Mucosa of stomach (tissue), 1 donor: ENCODE data around the gene RXRA.
A peak's percentile ranks its signal among the peaks of the same experiment; 100 is the strongest.

Experiments used
- H3K27me3 ChIP-seq: one replicate; pipeline ENCODE4 v1.7.0; 2013; ENCODE audit warnings: mild to moderate bottlenecking, low read length; ENCODE audit not compliant: control insufficient read depth, insufficient read depth
- H3K36me3 ChIP-seq: one replicate; pipeline ENCODE4 v1.7.0; 2013; ENCODE audit warnings: low read length; ENCODE audit not compliant: control insufficient read depth, insufficient read depth
- H3K4me1 ChIP-seq: one replicate; pipeline ENCODE4 v1.7.0; 2013; ENCODE audit warnings: mild to moderate bottlenecking, low read length; ENCODE audit not compliant: control insufficient read depth, insufficient read depth
- H3K4me3 ChIP-seq: one replicate; pipeline ENCODE4 v1.7.0; 2013; ENCODE audit warnings: low read length
- H3K9ac ChIP-seq: one replicate; pipeline ENCODE4 v1.7.0; 2013; ENCODE audit warnings: mild to moderate bottlenecking, low read length, moderate library complexity
- H3K9me3 ChIP-seq: one replicate; pipeline ENCODE4 v1.7.0; 2013; ENCODE audit warnings: mild to moderate bottlenecking, low read length, moderate library complexity; ENCODE audit not compliant: control insufficient read depth
- donor health status: Pancreatic carcinoma.

RXRA gene

DNA sequence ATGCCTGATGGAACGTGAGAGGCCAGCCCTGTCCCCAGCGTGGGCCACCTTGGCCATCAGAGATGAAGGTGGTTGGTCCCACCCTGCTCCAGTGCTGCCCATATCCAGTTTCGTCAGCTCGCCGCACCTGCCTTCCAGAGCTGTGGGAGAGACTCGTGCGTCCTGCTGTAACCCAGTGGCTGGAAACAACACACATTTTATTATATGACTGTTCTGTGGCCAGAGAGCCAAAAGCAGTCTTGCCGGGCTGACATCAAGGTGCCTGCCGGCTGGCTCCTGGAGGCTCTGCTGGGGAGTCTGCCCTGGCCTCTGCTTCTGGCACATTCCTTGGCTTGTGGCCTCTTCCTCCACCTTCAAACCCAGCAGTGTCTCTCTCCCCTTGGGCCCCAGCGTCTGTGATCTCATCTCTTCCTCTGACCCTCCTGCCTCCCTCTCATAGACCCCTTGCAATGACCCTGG lies 94.7 kb downstream of the RXRA start:
- Histone ChIP-seq H3K27me3 (no peaks in the 10 kb centered on the region), H3K9ac (no peak overlapping the region), H3K4me1 (peaks cover 35% of the 10 kb centered on the region), H3K36me3 (peaks cover 17% of the 10 kb centered on the region), H3K9me3 (no peaks in the 10 kb centered on the region), H3K4me3 (no peak overlapping the region)

DNA sequence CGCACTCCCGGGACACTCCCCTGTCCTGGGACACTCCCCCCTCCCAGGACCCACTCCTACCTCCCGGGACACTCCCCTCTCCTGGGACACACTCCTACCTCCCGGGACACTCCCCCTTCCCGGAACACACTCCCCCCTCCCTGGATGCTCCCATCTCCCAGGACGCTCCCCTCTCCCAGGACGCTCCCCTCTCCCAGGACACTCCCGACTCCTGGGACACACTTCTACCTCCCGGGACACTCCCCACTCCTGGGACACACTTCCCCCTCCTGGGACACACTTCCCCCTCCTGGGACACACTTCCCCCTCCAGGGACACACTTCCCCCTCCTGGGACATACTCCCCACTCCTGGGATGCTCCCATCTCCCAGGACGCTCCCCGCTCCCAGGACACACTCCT lies 95.6 kb downstream of the RXRA start:
- peaks cover 35% of the 10 kb centered on the region for H3K4me1 ChIP-seq
- peaks cover 20% of the 10 kb centered on the region for H3K36me3 ChIP-seq
- H3K9ac ChIP-seq, result no peak overlapping the region

GRCh38 chr9:134422301-134423090 lies 96.2 kb downstream of the RXRA start:
- Histone ChIP-seq H3K9ac (no peak overlapping the region), H3K9me3 (no peaks in the 10 kb centered on the region), H3K4me3 (peak overlapping the region; percentile 9), H3K4me1 (peaks cover 35% of the 10 kb centered on the region), H3K36me3 (peaks cover 20% of the 10 kb centered on the region), H3K27me3 (no peaks in the 10 kb centered on the region)

More for the DNA sequence above, 95.6 kb downstream of the RXRA start:
- Histone ChIP-seq H3K27me3 (no peaks in the 10 kb centered on the region), H3K9me3 (no peaks in the 10 kb centered on the region), H3K4me3 (peak overlapping the region; percentile 9)

GRCh38 chr9:134423166-134423565 lies 96.9 kb downstream of the RXRA start:
- Histone ChIP-seq H3K4me3 (no peak overlapping the region), H3K36me3 (peaks cover 19% of the 10 kb centered on the region)

GRCh38 chr9:134423749-134424148 lies 97.5 kb downstream of the RXRA start:
- H3K36me3 ChIP-seq, result peaks cover 14% of the 10 kb centered on the region
- no peaks in the 10 kb centered on the region for H3K9me3 ChIP-seq
- H3K4me1 ChIP-seq, result peaks cover 35% of the 10 kb centered on the region
- no peaks in the 10 kb centered on the region for H3K27me3 ChIP-seq
- no peak overlapping the region for H3K4me3 ChIP-seq
- H3K9ac ChIP-seq, result no peak overlapping the region

More at GRCh38 chr9:134423166-134423565, 96.9 kb downstream of the RXRA start:
- Histone ChIP-seq H3K4me1 (peaks cover 35% of the 10 kb centered on the region), H3K27me3 (no peaks in the 10 kb centered on the region), H3K9ac (no peak overlapping the region), H3K9me3 (no peaks in the 10 kb centered on the region)

- Histone ChIP-seq H3K36me3 (peaks cover 14% of the 10 kb centered on the region), H3K27me3 (no peaks in the 10 kb centered on the region), H3K4me3 (no peak overlapping the region), H3K9me3 (no peaks in the 10 kb centered on the region), H3K4me1 (peaks cover 35% of the 10 kb centered on the region), H3K9ac (no peak overlapping the region)
These were observed 98.6 kb downstream of the RXRA start for GRCh38 chr9:134424818-134425217.

DNA sequence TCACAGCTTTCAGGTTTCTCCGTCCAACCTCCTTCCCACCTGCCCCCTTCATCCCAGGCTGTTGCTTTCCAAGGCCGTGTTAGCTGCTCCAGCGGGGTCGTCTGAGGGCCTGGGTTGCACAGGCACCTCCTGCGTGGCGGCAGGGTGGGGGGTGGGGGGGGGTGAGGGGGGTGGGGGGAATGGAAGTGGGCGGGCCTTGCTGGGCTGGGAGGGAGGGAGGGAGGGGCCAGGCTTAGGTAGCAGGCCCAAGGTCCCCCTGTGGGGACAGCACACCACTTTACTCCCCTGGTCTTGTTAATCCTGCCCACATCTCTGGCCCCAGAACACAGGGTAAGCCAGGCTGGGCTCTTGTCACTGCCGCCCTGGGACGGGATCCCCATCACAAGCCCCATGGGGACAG lies 99.1 kb downstream of the RXRA start:
- Histone ChIP-seq H3K4me1 (peaks cover 35% of the 10 kb centered on the region), H3K9me3 (no peaks in the 10 kb centered on the region), H3K9ac (no peak overlapping the region), H3K4me3 (no peak overlapping the region), H3K36me3 (peaks cover 14% of the 10 kb centered on the region), H3K27me3 (no peaks in the 10 kb centered on the region)

DNA sequence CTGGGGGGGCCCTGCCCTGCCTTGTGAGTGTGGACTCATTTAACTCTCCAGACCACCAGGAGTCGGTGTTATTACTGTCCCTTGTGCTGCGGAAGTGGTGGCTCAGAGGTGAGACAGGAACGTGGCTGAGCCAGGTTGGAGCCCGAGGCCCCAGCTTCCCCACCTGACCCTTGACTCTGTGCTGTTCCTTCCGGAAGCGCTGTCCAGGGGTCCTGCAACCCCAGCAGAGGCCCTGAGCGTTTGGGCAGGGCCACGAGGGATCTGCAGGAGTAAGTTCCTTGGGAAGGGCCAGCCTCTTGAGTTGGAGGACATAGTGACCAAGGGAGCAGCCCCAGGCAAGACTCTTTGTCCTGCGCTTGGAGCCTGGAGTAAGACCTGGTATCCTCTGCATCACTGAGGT lies 99.6 kb downstream of the RXRA start:
- Histone ChIP-seq H3K9me3 (no peaks in the 10 kb centered on the region), H3K27me3 (no peaks in the 10 kb centered on the region), H3K9ac (no peak overlapping the region), H3K36me3 (peaks cover 9% of the 10 kb centered on the region), H3K4me3 (no peak overlapping the region), H3K4me1 (peaks cover 31% of the 10 kb centered on the region)

DNA sequence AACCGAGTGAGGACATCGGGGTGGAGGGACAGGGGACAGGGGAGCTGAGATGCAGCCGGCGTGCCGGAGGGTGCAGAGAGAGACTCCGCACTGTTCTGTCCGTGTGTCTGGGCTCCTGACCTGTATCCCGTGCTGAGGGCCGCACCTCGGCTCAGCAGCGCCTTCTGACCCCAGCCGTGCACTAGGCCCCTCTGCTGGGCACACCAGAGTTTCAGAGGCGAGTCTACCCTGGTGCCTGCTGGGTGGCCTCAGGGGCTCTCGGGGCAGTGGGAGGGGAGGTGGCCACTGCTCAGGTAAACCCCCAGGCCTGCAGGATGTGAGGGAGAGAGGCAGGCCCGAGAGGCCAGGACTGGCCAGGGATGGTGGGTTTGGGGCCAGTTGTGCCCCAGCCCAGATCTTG lies 100.2 kb downstream of the RXRA start:
- Histone ChIP-seq H3K27me3 (no peaks in the 10 kb centered on the region), H3K4me3 (no peak overlapping the region), H3K36me3 (peaks cover 7% of the 10 kb centered on the region), H3K9ac (no peak overlapping the region), H3K9me3 (no peaks in the 10 kb centered on the region), H3K4me1 (peaks cover 25% of the 10 kb centered on the region)

GRCh38 chr9:134427153-134427782 lies 101.0 kb downstream of the RXRA start:
- H3K4me1 ChIP-seq, result peaks cover 21% of the 10 kb centered on the region
- H3K36me3 ChIP-seq, result peaks cover 7% of the 10 kb centered on the region
- H3K27me3 ChIP-seq, result no peaks in the 10 kb centered on the region
- H3K9ac ChIP-seq, result no peak overlapping the region
- no peaks in the 10 kb centered on the region for H3K9me3 ChIP-seq
- H3K4me3 ChIP-seq, result no peak overlapping the region

DNA sequence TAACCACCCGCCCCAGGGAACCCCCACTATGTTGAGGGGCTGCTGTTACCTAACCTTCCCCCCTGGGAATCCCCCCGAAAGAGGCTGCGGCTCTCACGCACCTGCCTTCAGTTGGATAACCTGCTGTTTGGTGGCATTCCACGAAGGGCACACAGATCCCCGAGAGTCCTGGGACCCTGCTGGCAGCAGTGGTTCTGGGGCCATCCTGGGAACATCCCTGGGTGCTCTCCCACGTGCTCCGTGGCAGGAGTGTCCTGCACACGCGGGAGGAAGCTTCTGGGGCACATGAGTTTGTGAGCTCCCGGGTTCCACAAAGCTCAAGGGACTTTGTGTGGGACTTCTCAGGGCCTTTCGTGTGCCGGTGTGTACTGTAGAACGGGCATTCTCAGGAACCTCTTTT lies 102.3 kb downstream of the RXRA start:
- Histone ChIP-seq H3K9ac (no peak overlapping the region), H3K9me3 (no peaks in the 10 kb centered on the region), H3K4me1 (peaks cover 26% of the 10 kb centered on the region), H3K36me3 (peaks cover 9% of the 10 kb centered on the region), H3K4me3 (no peak overlapping the region), H3K27me3 (no peaks in the 10 kb centered on the region)

- Histone ChIP-seq H3K4me3 (no peak overlapping the region), H3K4me1 (peaks cover 29% of the 10 kb centered on the region), H3K36me3 (peaks cover 13% of the 10 kb centered on the region), H3K9me3 (no peaks in the 10 kb centered on the region), H3K27me3 (no peaks in the 10 kb centered on the region), H3K9ac (no peak overlapping the region)
These were observed 102.8 kb downstream of the RXRA start for GRCh38 chr9:134429007-134429406.
